ENCODE data around the gene LIN7B. TPM values are rescaled to one million over a fixed set of nuclear protein-coding genes. Genes with fewer than 3 reads are reported as not detected.
"Not testable (repeated sequence)": the region's sequence is repeated elsewhere in the genome, so short reads cannot be mapped to it uniquely, and the experiment has no call there.

Gene LIN7B, protein sequence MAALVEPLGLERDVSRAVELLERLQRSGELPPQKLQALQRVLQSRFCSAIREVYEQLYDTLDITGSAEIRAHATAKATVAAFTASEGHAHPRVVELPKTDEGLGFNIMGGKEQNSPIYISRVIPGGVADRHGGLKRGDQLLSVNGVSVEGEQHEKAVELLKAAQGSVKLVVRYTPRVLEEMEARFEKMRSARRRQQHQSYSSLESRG
- total RNA-seq: 2.8 and 4.2 TPM in 2 replicates

DNA sequence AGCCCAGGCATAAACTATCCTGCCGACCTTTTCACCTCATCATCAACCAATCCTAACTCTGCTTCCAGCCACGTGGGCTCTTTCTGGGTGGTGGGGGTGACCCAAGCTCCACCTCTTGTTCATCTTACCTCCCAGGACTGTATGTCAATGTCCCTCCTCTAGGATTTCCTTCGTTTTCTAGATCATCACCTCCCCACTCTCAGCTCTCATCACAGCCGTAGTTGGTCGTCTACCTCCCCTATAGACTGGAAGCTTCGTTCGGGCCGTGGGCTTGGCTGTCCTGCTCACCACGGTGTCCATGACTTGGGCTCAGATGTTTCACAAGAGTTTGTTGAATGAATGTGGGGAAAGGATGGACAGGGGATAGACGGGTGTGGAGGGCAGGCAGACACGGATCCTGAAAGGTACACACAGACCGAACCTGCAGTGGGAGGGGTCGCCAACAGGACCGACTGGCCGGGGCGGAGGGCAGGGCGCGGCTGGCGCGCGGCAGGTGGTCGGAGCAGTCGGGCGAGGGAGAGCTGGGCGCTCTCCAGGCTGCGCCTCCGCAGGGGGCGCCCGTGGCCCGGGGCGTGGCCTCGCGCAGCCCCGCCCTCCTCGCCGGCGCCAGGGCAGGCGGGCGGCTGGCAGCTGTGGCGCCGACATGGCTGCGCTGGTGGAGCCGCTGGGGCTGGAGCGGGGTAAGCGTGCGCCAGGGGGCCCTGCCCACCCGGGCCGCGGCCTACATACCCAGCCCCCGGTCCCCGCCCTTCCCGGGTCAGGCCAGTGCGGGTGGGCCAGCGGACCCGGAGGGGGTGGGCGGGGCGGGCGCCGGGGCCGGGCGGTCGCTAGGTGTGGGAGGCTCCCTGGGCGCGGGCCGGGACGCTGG is at the start of gene LIN7B:
Gene LIN7B, plus strand, starts transcription at position 609 of the 868 bp plus-strand sequence. Its CDS starts 35 bp downstream, at position 644.
- intact Hi-C loops (cut with micrococcal nuclease): loop anchor here (1.0 to 2.0 kb wide), 2 partner anchors 8 to 15 kb away; no protein-coding TSS in a partner anchor

DNA sequence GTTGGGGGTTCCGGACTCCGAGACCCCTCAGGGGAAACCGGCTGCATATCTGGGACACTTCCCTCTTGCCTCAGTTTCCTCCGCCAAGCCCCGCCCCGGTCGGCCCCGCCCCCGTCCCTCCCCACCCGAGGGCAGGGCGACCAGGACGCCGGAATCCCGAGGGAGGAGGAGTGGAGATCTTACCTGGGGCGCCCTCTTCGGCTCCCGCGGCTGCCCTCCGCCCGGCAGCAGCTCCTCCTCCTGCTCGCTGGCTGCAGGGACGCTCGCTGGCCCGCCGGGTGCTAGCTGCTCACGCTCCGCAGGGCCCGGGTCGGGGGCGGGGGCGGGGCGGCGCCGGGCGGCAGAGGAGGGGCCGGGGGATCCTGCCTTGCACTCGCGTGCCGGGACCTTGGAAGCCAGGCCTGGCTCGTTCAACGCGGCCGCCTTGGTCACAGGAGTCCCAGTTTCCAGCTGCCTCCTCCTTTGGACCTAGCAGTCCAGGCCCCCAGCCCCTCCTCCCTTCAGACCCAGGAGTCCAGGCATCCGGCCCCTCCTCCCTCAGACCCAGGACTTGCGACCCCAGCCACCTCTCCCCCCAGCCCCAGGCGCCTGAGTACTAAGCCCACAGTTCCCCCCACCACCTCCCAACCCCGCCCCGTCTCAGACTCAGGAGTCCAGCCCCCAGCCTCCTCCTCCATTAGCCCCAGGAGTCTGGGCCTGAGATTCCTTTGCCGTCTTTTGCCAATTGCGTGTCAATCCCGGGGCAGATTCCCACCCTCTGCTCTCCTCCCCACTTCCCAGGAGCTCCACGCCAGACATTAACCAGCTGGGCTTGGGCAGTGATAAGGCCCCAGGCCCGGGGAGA is 49.2 kb upstream of the LIN7B start, which contains the start of gene NTF4:
Gene NTF4, minus strand, starts transcription at position 51 of the 844 bp plus-strand sequence. CDS start 2,821 bp downstream, outside the sequence.
- intact Hi-C loops (cut with micrococcal nuclease): no loop called here

DNA sequence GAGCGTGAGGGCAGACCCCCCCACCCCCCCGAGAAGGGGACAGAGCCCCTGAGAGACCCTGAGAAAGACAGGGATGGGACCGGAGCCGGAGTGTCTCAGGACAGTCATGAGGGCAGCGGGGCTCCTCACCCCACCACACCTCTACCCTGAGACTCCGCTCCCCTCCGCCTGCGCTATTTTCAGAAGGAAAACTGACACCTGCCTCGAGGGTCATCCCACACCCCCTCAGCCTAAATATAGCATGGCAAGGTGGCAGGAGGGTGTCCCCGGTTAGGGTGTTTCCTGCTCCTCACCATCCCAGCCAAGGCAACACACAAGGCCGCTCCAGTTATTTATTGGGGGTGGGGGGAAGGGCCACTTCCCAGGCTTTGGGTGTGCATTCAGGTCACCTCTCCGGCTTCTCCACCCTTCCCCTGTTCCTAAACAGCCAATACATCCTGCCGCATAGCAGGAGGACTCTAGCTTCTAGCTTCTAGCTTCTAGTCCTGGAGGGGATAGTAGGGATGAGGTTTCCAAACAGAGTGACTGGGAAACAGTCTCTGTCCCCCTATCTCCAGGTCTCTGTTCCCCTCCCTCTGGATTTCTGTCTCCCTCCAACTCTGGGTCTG is 48.2 kb upstream of the LIN7B start:
- intact Hi-C loops (cut with micrococcal nuclease): no loop called here

DNA sequence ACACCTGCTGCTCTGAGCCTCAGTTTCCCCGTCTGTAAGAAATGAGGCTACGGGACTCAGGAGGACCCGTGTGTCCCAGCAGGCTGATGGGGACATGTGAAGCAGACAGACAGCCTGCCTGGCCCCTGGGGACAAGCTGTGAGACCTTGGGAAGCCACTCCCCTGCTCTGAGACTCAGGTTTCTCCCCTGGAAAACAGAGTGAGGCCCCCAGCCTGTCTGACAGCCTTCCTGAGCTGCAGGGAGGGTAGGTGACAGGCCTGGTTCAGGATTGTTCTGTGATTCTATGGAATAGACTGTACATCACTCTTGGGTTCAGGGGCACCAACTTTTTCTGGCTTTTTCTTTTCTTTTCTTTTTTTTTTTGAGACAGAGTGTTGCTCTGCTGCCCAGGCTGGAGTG is 46.6 kb upstream of the LIN7B start:
- intact Hi-C loops (cut with micrococcal nuclease): no loop called here

DNA sequence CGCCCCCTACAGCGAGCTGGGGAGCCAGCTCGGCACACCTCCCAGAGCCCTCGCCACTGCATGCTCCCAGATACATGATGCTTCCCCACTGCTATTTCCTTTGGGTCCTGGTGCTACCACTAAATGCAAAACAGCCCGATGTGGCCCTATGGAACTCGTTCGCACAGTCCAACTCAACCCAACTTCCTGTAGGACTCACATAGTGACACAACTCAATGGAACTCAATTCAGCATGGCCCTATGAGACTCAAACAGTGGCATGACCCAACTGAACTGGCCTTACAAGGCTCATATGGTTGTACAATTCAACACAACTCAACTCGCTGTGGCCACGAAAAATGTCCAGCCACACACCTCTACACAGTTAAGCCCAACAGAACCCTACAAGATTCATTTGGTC is 45.1 kb upstream of the LIN7B start:
- intact Hi-C loops (cut with micrococcal nuclease): no loop called here

DNA sequence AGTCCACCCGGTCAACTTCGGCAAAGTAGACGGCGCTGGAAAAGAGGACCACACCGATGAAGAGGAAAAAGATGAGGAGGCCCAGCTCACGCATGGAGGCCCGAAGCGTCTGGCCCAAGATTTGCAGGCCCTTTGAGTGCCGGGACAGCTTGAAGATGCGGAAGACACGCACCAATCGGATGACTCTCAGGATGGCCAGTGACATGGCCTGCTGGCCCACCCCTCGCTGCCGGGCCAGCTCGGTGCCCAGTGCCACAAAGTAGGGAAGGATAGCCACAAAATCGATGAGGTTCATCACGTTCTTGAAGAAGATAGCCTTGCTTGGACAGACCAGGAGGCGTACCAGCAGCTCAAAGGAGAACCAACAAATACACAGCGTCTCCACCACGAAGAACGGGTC is 43.8 kb upstream of the LIN7B start:
- intact Hi-C loops (cut with micrococcal nuclease): no loop called here

DNA sequence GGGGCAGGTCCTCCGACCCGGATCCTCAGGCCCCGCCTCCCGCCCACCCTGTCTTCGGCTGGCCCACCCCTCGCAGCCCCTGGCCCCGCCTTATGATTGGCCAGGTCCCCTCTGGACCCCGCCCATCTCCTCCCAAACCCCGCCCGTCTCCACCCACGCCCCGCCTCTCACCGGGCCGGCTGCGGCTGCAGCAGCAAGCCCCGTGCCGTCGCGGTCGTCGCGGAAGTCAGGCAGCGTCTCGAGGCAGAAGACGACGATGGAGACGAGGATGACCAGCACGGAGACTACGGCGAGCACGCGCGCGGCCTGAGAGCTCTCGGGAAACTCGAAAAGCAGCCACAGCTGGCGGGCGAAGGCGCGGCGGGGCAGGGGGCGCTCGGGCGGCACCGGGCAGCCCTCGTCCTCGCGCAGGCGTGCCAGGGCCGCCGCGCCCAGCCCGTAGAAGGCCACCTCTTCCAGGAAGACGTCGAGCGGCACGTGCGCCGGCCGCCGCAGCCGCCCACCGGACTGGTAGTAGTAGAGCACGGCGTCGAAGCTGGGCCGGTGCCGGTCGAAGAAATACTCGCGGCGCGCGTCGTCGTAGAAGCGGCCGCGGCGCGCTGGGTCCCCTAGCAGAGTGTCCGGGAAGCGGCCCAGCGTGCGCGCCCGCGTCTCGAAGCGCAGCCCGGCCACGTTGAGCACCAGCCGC is 42.2 kb upstream of the LIN7B start:
- intact Hi-C loops (cut with micrococcal nuclease): no loop called here

DNA sequence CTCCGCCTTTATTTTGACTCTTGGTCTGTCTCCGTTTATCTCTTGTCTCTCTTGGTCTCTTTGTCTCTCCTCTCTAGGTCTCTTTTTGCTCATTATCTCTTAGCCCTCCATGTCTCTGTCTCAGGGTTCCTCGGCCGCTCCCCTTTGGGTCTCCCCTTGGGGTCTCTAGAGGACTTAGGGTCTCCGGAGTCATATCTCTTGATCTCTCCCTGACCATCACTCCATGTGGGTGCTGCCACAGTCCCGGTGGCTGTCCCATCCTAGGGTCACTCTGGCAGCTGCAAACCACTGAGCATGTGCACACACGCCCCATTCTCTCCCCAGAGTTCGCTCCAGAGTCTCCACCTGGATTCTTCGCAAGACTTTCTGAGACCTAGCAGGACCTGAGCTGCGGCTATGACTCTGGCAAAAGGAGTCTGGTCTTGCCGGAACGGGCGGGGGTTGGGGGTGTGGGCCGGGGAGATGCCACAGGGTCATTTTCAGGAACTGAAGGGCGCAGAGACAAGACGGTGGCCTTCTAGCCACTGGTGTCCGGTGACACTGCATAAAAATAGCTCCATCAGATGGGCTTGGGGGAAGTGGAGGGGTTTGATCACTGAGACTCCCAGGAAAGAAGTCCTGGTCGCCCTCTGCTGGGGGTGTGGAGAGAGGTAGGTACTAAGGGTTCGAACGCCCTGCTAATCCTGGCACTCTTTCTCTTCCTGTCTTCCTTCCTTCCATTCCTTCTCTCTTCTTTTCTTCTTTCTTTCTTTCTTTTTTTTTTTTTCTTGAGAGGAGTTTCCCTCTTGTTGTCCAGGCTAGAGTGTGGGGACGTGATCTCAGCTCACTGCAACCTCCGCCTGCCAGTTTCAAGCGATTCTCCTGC is 40.4 kb upstream of the LIN7B start:
- intact Hi-C loops (cut with micrococcal nuclease): no loop called here

DNA sequence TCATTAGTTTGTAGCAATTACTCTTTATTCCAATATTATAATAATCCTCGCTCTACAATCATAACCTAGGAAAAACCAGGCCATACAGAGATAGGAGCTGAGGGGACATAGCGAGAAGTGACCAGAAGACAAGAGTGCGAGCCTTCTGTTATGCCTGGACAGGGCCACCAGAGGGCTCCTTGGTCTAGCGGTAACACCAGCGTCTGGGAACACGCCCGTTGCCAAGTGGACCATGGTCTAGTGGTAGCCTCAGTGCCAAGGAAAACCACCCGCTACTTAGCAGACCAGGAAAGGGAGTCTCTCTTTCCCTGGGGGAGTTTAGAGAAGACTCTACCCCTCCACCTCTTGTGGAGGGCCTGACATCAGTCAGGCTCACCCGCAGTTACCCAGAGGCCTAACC is 39.3 kb upstream of the LIN7B start:
- intact Hi-C loops (cut with micrococcal nuclease): not testable (repeated sequence)

DNA sequence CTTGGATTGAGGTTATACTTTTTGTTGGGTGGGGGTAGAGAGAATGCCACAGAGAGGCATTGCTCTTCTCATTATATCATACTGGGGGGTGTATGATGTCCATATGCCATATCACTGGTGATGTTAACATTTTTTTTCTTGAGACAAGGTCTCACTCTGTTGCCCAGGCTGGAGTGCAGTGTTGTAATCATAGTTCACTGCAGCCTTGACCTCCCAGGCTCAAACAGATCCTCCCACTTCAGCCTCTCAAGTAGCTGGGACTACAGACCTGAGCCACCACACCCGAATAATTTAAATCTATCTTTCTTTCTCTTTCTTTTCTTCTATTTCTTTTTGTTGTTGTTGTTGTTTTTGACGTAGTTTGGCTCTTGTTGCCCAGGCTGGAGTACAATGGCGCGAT is 33.8 kb upstream of the LIN7B start:
- intact Hi-C loops (cut with micrococcal nuclease): no loop called here

DNA sequence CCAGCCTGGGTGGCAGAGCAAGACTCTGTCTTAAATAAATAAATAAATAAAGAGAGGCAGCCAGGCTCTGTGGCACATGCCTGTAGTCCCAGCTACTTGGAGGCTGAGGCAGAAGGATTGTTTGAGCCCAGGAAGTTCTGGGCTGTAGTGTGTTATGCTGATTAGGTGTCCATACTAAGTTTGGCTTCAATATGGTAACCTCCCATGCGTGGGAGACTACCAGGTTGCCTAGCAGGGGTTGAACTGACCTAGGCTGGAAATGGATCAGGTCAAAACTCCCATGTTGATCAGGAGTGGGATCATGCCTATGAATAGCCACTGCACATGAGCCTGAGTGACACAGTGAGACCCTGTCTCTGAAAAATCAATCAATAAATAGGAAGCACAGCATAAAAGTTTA is 32.9 kb upstream of the LIN7B start:
- intact Hi-C loops (cut with micrococcal nuclease): no loop called here

DNA sequence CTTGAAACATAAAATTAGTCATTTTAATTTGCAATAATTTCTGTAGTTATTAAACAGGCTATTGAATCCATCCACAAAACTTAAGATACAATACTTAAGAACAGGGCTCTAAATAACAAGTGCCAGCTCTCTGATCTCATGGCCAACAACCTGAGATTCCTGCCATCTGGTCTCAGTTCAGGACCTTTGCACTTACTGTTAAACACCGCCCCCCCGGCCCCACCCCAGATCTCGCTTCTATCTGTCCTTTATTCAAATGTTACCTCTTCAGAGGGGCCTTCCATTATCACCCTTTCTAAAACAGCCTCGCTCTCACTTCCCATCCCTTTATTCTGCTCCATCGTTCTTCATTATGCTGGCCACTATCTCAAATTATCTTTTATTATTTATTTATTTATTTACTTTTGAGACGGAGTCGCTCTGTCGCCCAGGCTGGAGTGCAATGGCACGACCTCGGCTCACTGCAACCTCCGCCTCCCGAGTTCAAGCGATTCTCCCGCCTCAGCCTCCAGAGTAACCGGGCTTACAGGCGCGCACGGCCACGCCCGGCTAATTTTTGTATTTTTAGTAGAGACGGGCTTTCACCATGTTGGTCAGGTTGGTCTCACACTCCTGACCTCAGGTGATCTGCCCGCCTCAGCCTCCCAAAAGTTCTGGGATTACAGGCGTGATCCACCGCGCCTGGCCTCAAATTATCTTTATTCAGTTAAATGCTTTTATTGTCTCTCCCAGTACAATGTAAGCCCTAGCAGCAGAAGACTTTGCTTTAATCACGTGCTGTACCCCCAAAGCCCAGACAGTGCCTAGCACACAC is 29.8 kb upstream of the LIN7B start:
- intact Hi-C loops (cut with micrococcal nuclease): loop anchor here (1.0 to 2.0 kb wide), 3 partner anchors 34 to 728 kb away; partner anchors contain the start of genes C19orf73, FUZ and PPFIA3

DNA sequence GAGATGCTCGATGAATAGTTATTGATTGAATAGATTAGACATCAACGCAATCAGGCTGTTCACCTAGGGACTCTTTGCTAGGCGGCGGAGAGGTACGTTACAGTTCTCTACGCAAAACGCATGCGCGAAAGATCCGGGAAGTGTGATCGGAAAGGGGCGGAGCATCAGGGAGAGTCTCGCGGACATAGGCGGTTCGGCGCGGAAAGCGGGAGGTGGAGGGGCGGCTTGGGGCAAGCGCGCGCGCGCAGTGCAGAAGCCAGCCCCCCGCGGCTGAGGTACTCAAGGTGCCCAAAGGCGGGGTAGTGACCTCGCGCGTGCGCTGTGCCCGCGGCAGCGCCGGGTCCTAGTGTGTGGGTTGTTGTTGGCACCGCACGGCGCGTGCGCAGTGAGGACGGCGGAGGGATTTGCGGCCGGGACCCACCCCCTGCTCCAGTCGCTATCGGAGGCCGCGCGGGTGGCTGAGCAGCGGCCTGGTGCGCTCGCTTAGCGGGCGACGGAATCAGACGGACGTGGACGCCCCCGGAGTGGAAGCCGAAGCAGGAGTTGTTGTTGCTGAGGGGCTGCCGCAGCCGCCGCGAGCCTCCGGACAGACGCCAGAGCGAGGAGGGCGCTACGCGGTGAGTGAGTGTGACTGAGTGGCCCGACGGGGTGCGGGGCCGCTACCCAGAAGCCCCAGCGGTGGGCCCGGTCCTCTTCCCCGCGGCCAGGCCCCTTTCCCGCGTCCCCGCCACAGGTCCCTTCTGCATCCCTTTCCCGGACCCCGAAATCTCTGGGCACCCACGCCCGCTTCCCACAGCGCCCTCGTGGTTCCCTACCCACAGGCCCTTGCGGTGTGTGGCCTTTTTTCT is 28.9 kb upstream of the LIN7B start, which contains the start of gene SNRNP70:
Gene SNRNP70, plus strand, starts transcription at position 432 of the 848 bp plus-strand sequence. CDS start 964 bp downstream, outside the sequence.
- intact Hi-C loops (cut with micrococcal nuclease): loop anchor here (1.0 to 2.0 kb wide), 3 partner anchors 34 to 728 kb away; partner anchors contain the start of genes C19orf73, FUZ and PPFIA3

DNA sequence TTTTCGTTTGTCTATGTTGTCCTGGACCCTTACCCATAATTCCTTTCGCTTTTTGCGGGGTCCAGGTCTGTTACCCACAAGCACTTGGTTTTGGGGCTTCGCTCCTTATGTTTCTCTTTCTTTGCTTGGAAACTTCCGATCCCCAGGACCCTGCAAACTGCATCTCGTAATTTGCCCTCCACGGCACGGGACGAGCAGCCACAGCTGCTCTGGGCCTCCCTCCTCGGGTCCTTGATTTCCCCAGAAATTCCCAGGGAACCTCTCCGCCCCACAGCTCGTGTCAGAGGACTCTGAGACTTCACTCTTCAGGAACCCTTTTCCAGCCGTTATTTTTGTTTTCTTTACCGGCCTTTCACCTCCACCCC is 28.3 kb upstream of the LIN7B start:
- intact Hi-C loops (cut with micrococcal nuclease): loop anchor here (1.0 to 2.0 kb wide), 3 partner anchors 33 to 727 kb away; partner anchors contain the start of genes C19orf73, FUZ and PPFIA3

DNA sequence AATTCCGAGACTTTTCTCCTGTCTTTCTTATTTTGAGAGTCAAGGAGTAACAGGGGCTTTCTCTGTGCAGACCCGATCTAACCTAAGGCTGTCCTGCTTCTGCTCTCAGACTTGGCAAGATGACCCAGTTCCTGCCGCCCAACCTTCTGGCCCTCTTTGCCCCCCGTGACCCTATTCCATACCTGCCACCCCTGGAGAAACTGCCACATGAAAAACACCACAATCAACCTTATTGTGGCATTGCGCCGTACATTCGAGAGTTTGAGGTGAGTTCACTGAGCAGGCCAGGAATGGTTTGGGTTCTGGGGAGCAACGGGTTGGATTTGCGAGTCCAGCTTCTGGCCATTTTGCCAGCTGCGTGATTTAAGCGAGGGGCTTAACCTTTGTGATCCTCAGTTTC is 27.9 kb upstream of the LIN7B start:
- intact Hi-C loops (cut with micrococcal nuclease): no loop called here

DNA sequence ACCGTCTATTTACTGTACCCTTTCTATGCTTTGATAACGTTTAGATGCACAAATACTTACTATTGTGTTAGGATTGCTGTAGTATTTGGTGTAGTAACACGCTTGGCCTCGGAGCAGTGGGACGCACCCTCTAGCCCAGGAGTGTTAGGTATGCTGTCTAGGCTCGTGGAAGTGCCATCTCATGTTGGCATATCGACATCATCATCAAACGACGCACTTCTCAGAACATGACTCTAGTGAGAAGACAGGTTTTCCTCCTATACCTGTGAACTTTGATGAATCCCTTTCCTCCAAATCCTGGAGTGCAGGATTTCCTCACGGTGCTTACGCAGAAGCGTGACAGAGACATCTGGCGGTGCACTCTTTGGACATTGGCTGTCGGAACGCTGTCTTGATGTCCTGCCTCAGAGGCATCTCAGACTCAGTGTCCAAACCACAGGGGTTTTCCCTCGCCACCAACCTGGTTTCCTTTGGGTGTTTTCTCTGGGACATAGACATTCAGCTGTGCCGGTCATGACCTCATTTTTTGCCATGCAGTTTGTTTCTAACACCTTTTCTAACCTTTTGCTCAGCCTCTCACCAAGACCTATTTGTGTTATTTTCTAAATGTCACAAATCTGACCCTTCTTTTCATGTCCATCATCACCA is 22.7 kb upstream of the LIN7B start:
- intact Hi-C loops (cut with micrococcal nuclease): no loop called here

DNA sequence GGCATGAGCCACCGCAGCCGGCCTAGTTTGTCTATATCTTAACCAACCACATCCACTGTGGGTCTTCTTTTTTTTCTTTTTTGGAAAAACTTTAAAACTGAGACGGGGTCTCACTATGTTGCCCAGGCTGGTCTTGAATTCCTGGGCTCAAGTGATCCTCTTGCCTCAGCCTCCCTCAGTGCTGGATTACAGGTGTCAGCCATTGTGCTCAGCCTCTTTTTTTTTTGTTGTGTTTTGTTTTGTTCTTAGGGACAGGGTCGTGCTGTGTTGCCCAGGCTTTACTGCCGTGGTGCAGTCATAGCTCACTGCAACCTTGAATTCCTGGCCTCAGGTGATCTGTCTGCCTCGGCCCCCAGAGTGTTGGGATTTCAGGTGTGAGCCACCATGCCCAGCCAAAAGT is 21.5 kb upstream of the LIN7B start:
- intact Hi-C loops (cut with micrococcal nuclease): no loop called here
